MM.1S (cell line): ENCODE data around the gene TRDN.

Experiments used
- DNase-seq: peaks from one replicate; pipeline ENCODE4 v3.0.0-alpha.2; 2015
- H2AFZ ChIP-seq: fragments of 300-600 bp; sonication (generic); 2 replicates; pipeline ENCODE4 v1.6.0; 2016; ENCODE audit warnings: antibody characterized with exemption, low read length
- H3F3A ChIP-seq: fragments of 300-600 bp; sonication (generic); 2 replicates; pipeline ENCODE4 v1.6.1; 2016; ENCODE audit warnings: mild to moderate bottlenecking, antibody characterized with exemption, low read length, moderate library complexity, mixed read lengths; ENCODE audit not compliant: insufficient read depth
- H3K27ac ChIP-seq: fragments of 300-600 bp; sonication (generic); 2 replicates; pipeline ENCODE4 v1.5.1; 2016; ENCODE audit warnings: mild to moderate bottlenecking, low read length
- H3K27me3 ChIP-seq: fragments of 300-600 bp; sonication (generic); replicated peaks from 2 replicates; pipeline ENCODE4 v1.6.0; 2016; ENCODE audit warnings: low read length; ENCODE audit not compliant: insufficient read depth
- H3K36me3 ChIP-seq: fragments of 300-600 bp; sonication (generic); replicated peaks from 2 replicates; pipeline ENCODE4 v1.6.1; 2016; ENCODE audit warnings: mild to moderate bottlenecking, low read length, mixed read lengths; ENCODE audit not compliant: insufficient read depth
- H3K4me1 ChIP-seq: fragments of 300-600 bp; sonication (generic); 2 replicates; pipeline ENCODE4 v1.6.1; 2016; ENCODE audit warnings: low read length, mixed read lengths
- H3K4me2 ChIP-seq: fragments of 300-600 bp; sonication (generic); 2 replicates; pipeline ENCODE4 v1.6.0; 2016; ENCODE audit warnings: low read depth, low read length
- H3K4me3 ChIP-seq: fragments of 300-600 bp; sonication (generic); 2 replicates; pipeline ENCODE4 v1.5.1; 2016; ENCODE audit warnings: low read length, mixed read lengths
- H3K79me2 ChIP-seq: fragments of 300-600 bp; sonication (generic); 2 replicates; pipeline ENCODE4 v1.6.1; 2016; ENCODE audit warnings: mixed run types, low read length, mixed read lengths
- H3K9ac ChIP-seq: fragments of 300-600 bp; sonication (generic); 2 replicates; pipeline ENCODE4 v1.6.1; 2016; ENCODE audit warnings: low read length, mixed read lengths
- H3K9me2 ChIP-seq: fragments of 300-600 bp; sonication (generic); replicated peaks from 2 replicates; pipeline ENCODE4 v1.6.1; 2016; ENCODE audit warnings: mild to moderate bottlenecking, low read length, mixed read lengths; ENCODE audit not compliant: insufficient read depth
- H3K9me3 ChIP-seq: fragments of 300-600 bp; sonication (generic); replicated peaks from 2 replicates; pipeline ENCODE4 v1.6.1; 2016; ENCODE audit warnings: mild to moderate bottlenecking, low read length, mixed read lengths; ENCODE audit not compliant: insufficient read depth
- H4K20me1 ChIP-seq: fragments of 300-600 bp; sonication (generic); 2 replicates; pipeline ENCODE4 v1.6.1; 2016; ENCODE audit warnings: mild to moderate bottlenecking, low read length, moderate library complexity, mixed read lengths; ENCODE audit not compliant: insufficient read depth
- EZH2 ChIP-seq: fragments of 300-600 bp; sonication (generic); optimal IDR thresholded peaks from 2 replicates; pipeline ENCODE3; 2017; ENCODE audit warnings: low read depth, mild to moderate bottlenecking, antibody characterized with exemption, low read length, mixed read lengths
- EZH2phosphoT487 ChIP-seq: fragments of 300-600 bp; sonication (generic); IDR thresholded peaks from 2 replicates; pipeline ENCODE4 v1.6.1; 2018; ENCODE audit warnings: antibody characterized with exemption, low read length
- TF ChIP-seq, protein P1 (sequence below): fragments of 300-600 bp; sonication (generic); IDR thresholded peaks from 2 replicates; pipeline ENCODE4 v1.5.1; 2016; ENCODE audit warnings: antibody characterized with exemption, low read length, mixed read lengths

Gene TRDN

GRCh38 chr6:123668965-123669591, 32.3 kb upstream of the TRDN start:
- Histone ChIP-seq H3K27me3 (no peaks in the 10 kb centered on the region), H3K4me1 (no peaks in the 10 kb centered on the region), H3K9ac (no peak overlapping the region), H2AFZ (no peak overlapping the region), H3K9me3 (no peaks in the 10 kb centered on the region), H4K20me1 (no peaks in the 10 kb centered on the region), H3F3A (no peaks in the 10 kb centered on the region), H3K36me3 (no peaks in the 10 kb centered on the region), H3K27ac (no peak overlapping the region), H3K9me2 (no peaks in the 10 kb centered on the region), H3K4me2 (no peak overlapping the region), H3K79me2 (no peaks in the 10 kb centered on the region), H3K4me3 (no peak overlapping the region)
- TF ChIP-seq, protein P1, sequence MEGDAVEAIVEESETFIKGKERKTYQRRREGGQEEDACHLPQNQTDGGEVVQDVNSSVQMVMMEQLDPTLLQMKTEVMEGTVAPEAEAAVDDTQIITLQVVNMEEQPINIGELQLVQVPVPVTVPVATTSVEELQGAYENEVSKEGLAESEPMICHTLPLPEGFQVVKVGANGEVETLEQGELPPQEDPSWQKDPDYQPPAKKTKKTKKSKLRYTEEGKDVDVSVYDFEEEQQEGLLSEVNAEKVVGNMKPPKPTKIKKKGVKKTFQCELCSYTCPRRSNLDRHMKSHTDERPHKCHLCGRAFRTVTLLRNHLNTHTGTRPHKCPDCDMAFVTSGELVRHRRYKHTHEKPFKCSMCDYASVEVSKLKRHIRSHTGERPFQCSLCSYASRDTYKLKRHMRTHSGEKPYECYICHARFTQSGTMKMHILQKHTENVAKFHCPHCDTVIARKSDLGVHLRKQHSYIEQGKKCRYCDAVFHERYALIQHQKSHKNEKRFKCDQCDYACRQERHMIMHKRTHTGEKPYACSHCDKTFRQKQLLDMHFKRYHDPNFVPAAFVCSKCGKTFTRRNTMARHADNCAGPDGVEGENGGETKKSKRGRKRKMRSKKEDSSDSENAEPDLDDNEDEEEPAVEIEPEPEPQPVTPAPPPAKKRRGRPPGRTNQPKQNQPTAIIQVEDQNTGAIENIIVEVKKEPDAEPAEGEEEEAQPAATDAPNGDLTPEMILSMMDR: no peak
- TF ChIP-seq EZH2 (no peak), EZH2phosphoT487 (no peak)
- DNase-seq: no peak

DNA sequence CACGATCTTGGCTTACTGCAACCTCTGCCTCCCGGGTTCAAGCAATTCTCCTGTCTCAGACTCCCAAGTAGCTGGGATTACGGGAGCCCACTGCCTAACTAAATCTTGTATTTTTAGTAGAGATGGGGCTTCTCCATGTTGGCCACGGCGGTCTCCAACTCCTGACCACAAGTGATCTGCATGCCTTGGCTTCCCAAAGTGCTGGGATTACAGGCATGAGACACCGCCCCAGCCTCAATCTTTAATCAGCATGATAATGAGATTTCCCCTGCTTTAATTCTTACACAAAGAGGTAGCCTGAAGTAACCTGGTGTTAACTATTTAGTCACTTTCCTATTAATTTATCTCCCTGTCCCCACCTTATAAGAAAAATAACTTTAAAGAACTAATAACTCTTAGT, 31.3 kb upstream of the TRDN start:
- no peak overlapping the region for H3K4me3 ChIP-seq
- H3K9me3 ChIP-seq: no peaks in the 10 kb centered on the region
- no peaks in the 10 kb centered on the region for H3K36me3 ChIP-seq
- H3K27ac ChIP-seq: no peak overlapping the region
- no peaks in the 10 kb centered on the region for H3K27me3 ChIP-seq
- H3K9ac ChIP-seq: no peak overlapping the region
- H2AFZ ChIP-seq: no peak overlapping the region
- H3K9me2 ChIP-seq: no peaks in the 10 kb centered on the region
- TF ChIP-seq EZH2phosphoT487 (no peak), EZH2 (no peak)
- TF ChIP-seq, protein P1: no peak
- DNase-seq: no peak
- H3K4me1 ChIP-seq: no peaks in the 10 kb centered on the region
- H3K4me2 ChIP-seq: no peak overlapping the region
- H4K20me1 ChIP-seq: no peaks in the 10 kb centered on the region
- H3F3A ChIP-seq: no peaks in the 10 kb centered on the region
- no peaks in the 10 kb centered on the region for H3K79me2 ChIP-seq

DNA sequence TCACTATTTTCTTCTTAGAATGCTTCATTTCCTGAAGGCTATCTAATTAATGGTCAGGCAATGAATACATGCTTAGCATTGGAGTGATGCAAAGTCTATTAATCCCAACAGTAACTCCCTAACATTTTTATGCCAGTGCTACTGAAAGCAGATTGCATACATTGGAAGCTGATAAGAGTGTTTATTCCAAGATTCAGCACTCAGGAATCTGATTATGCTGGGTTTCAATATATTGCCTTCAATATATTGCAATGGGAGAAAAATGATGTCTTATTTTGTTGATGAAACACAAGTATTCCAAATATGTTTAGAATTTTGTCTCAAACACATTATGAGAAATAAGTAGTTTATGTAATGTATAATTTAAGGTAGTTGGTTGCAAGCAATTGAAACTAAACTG, 26.7 kb upstream of the TRDN start:
- H3K79me2 ChIP-seq: no peaks in the 10 kb centered on the region
- no peaks in the 10 kb centered on the region for H3K9me3 ChIP-seq
- H3K27ac ChIP-seq: no peak overlapping the region
- DNase-seq: no peak
- H3K27me3 ChIP-seq: no peaks in the 10 kb centered on the region
- no peaks in the 10 kb centered on the region for H3K4me1 ChIP-seq
- no peaks in the 10 kb centered on the region for H3F3A ChIP-seq
- no peak for TF ChIP-seq EZH2
- TF ChIP-seq EZH2phosphoT487: no peak
- H2AFZ ChIP-seq: no peak overlapping the region
- H3K9me2 ChIP-seq: no peaks in the 10 kb centered on the region
- H3K9ac ChIP-seq: no peak overlapping the region
- no peaks in the 10 kb centered on the region for H4K20me1 ChIP-seq
- no peak overlapping the region for H3K4me2 ChIP-seq
- H3K36me3 ChIP-seq: no peaks in the 10 kb centered on the region
- H3K4me3 ChIP-seq: no peak overlapping the region

- Histone ChIP-seq H4K20me1 (no peaks in the 10 kb centered on the region), H3K4me2 (no peak overlapping the region), H3K9me2 (no peaks in the 10 kb centered on the region), H3K9ac (no peak overlapping the region), H3K27me3 (no peaks in the 10 kb centered on the region), H2AFZ (no peak overlapping the region), H3K4me3 (no peak overlapping the region), H3K9me3 (no peaks in the 10 kb centered on the region), H3F3A (no peaks in the 10 kb centered on the region), H3K27ac (no peak overlapping the region), H3K36me3 (no peaks in the 10 kb centered on the region), H3K79me2 (no peaks in the 10 kb centered on the region), H3K4me1 (no peaks in the 10 kb centered on the region)
- TF ChIP-seq EZH2phosphoT487 (no peak), EZH2 (no peak)
- TF ChIP-seq, protein P1: no peak
- no peak for DNase-seq
Measured at GRCh38 chr6:123662757-123663156, 26.0 kb upstream of the TRDN start.
